SK-N-MC (cell line): ENCODE results near the gene HOXB7.

Experiments used
- DNase-seq: peaks from one replicate; pipeline ENCODE4 v3.0.0-alpha.2; 2011; ENCODE audit warnings: low read depth, low spot score
- H3K27ac ChIP-seq: fragments of 200-600 bp; sonication (generic); 2 replicates; pipeline ENCODE4 v1.5.1; 2016; ENCODE audit warnings: mixed run types
- H3K36me3 ChIP-seq: fragments of 200-600 bp; sonication (generic); 2 replicates; pipeline ENCODE4 v1.6.1; 2017; ENCODE audit warnings: antibody characterized with exemption, low read length, mixed read lengths; ENCODE audit not compliant: insufficient read depth
- H3K4me3 ChIP-seq: fragments of 200-600 bp; sonication (generic); 2 replicates; pipeline ENCODE4 v1.5.1; 2016
- H3K9ac ChIP-seq: fragments of 200-600 bp; sonication (generic); 2 replicates; pipeline ENCODE4 v1.8.0; 2017; ENCODE audit warnings: mixed run types, mixed read lengths; ENCODE audit not compliant: insufficient read length
- H3K9me3 ChIP-seq: fragments of 200-600 bp; sonication (generic); 2 replicates; pipeline ENCODE4 v1.6.1; 2017; ENCODE audit warnings: low read depth, mild to moderate bottlenecking, antibody characterized with exemption, low read length, moderate library complexity, mixed read lengths
- EZH2 ChIP-seq: fragments of 200-600 bp; sonication (generic); IDR thresholded peaks from one replicate; pipeline ENCODE4 v1.6.1; 2017; ENCODE audit warnings: antibody characterized with exemption
- FOXP2 ChIP-seq: optimal IDR thresholded peaks from 2 replicates; pipeline ENCODE3; 2011; ENCODE audit warnings: mild to moderate bottlenecking, moderate library complexity; ENCODE audit not compliant: insufficient read depth; ENCODE audit errors: extremely low read length, control extremely low read depth
- POLR2AphosphoS5 ChIP-seq: IDR thresholded peaks from 2 replicates; pipeline ENCODE4 v1.6.1; 2012; ENCODE audit warnings: mild to moderate bottlenecking, low read depth, low read length, borderline replicate concordance

The HOXB7 gene

DNA sequence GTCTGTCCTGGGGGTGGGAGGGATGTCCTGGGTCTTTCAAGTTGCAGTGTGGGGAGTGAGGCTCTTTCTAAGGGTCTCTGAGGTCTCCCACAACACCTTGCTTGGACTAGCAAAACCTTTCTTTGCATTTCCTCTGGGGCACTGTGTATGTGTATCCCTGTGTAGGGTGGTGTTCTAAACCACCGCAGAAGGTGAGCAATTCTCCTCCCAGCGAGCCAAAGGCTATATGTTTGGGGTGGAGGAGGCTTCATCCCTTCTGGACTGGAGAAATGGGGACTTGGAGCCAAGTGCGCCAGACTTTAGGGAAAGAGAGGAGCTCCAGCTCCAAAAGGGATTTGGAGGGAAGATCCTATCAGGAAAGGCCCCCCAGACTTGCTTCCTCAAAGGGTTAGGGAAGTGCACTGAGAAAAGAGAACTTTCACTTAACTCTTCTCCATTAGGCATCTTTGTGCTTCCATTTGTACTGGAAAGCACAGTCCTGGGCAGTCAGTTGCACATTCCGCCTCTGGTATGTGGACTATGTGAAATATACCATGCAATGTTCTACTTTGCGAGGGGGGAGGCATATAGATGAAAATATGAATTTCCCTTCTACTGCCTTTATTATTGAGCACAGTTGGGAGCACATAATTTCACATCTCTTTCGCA is 34.2 kb upstream of the HOXB7 start:
- no peak overlapping the region for H3K4me3 ChIP-seq
- DNase-seq = no peak

DNA sequence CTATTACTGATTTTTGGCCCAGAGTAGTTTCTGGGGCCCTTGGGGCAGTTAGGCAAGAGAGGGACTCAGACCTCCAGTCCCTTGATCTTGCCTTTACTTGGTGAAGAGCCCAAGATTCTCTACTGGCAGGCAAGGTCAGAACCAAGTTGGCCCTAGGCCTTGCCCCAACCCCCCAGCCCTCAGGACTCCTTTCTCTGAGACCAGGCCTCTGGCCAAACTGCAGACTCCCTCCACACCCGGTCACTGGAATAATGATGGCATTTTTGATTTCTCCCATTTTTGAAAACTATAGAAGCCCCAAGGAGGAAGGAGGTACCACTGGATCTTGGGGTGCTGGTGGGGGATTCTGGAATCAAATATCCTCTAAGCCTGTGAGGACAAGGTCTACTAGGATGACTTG is 33.3 kb upstream of the HOXB7 start:
- no peaks in the 10 kb centered on the region for H3K36me3 ChIP-seq
- DNase-seq = no peak
- no peaks in the 10 kb centered on the region for H3K9me3 ChIP-seq
- no peak overlapping the region for H3K27ac ChIP-seq
- no peak overlapping the region for H3K9ac ChIP-seq
- no peak overlapping the region for H3K4me3 ChIP-seq
- no peak for TF ChIP-seq POLR2AphosphoS5
- no peak for TF ChIP-seq FOXP2
- TF ChIP-seq EZH2 = no peak

More for the DNA sequence above, 34.2 kb upstream of the HOXB7 start:
- Histone ChIP-seq H3K27ac (no peak overlapping the region), H3K9ac (no peak overlapping the region), H3K36me3 (no peaks in the 10 kb centered on the region), H3K9me3 (no peaks in the 10 kb centered on the region)
- no peak for TF ChIP-seq EZH2
- no peak for TF ChIP-seq FOXP2
- TF ChIP-seq POLR2AphosphoS5 = no peak

DNA sequence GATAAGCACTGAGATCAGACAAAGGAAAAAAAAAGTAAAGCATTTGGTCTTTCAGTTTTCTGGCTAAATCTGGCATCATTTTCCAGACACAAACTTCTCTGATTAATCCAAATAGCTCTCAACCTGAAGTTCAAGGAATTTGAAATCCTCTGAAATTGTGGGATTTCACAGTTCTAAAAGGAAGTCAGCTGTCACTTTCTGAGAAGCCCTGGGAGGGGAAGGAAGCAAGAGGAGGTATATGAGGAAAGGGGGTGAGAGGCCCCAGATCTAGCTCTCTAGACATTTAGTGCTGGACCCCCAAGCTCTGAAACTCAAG is 32.8 kb upstream of the HOXB7 start:
- no peak for DNase-seq

DNA sequence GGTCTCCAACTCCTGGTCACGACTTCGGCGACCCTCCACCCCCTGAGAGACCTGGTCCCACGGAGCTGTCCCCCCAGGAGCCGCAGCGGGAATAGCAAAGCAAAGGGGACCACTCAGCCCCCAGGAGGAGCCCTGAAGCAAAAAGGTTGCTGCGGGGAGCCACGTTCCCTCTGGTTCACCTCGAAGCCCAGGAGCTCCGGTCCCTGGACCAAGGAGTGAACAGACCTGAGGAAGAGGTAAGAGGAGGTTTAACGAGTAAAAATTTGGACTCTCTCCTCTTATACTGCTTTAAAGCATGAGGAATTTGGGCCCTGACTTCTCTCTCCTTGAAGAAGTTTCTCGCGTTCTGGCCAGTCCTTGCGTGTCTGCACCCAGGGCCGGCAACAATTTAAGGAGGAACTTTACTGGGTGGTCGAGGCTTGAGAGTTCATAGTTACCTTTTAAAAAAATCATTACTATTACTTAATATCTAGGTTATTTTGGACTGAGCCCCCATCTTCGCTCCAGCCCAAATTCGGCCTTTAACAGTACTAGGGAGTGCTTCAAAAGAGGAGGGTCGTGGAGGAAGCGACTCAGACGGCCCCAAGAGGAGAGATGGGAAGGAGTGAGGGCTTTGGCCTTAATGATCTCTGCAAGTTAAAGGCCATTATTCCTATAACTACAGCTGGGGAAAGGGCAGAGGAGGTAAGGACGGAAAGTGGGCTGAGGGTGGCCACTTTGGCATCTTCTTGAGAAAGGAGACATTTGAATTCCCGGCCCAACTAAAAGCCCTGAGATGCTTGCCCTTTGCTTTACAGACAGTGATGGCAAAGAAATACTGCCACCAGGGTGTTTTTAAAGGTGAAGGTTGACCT is 32.3 kb upstream of the HOXB7 start:
- Histone ChIP-seq H3K4me3 (no peak overlapping the region), H3K9ac (no peak overlapping the region), H3K36me3 (no peaks in the 10 kb centered on the region), H3K27ac (no peak overlapping the region), H3K9me3 (no peaks in the 10 kb centered on the region)
- TF ChIP-seq POLR2AphosphoS5 = no peak
- no peak for TF ChIP-seq FOXP2
- DNase-seq = no peak

More for the DNA sequence above, 32.8 kb upstream of the HOXB7 start:
- no peak overlapping the region for H3K9ac ChIP-seq
- H3K36me3 ChIP-seq = no peaks in the 10 kb centered on the region
- H3K27ac ChIP-seq = no peak overlapping the region
- no peak overlapping the region for H3K4me3 ChIP-seq
- no peaks in the 10 kb centered on the region for H3K9me3 ChIP-seq
- TF ChIP-seq EZH2 (no peak), POLR2AphosphoS5 (no peak), FOXP2 (no peak)

DNA sequence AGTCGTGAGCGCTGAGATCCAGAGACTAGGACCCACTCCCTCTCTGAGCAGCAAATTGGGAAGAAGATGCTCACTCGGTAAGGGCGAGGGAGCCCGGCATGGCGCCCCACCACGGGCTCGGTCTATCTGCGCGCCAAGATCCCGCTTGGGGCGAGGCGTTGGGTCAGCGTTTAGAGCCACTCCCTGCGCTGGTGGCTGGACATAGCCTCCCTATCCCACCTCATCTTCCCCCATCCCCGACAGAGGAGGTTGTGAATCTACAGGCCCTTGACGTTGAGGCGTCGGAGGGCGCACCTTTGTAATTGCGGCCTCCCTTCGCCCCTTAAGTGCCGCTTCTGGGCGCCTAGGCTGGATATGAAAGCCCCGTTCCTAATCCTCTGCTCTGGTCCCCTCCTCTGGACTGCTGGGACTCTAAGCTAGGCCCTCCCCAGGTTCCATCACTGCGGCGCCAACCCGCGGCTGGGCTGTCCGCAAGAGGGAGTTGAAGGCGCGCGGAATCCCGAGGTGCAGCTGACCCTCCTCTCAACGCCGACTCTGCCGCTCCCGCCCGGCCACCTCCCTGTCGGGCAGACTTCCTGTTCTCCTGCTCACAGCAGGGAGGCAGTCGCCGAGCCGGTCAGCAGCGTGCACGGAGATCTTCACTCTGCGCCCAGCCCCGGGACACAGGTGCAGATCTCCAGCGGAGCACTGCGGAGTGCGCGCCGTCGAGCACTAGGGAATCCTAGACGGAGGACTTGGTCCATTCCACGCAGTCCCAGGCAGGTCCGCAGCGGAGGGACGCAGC is 31.4 kb upstream of the HOXB7 start:
- Histone ChIP-seq H3K36me3 (no peaks in the 10 kb centered on the region), H3K27ac (no peak overlapping the region), H3K4me3 (no peak overlapping the region), H3K9me3 (no peaks in the 10 kb centered on the region), H3K9ac (no peak overlapping the region)
- DNase-seq = no peak
- no peak for TF ChIP-seq POLR2AphosphoS5
- TF ChIP-seq FOXP2 = no peak
- TF ChIP-seq EZH2 = no peak

DNA sequence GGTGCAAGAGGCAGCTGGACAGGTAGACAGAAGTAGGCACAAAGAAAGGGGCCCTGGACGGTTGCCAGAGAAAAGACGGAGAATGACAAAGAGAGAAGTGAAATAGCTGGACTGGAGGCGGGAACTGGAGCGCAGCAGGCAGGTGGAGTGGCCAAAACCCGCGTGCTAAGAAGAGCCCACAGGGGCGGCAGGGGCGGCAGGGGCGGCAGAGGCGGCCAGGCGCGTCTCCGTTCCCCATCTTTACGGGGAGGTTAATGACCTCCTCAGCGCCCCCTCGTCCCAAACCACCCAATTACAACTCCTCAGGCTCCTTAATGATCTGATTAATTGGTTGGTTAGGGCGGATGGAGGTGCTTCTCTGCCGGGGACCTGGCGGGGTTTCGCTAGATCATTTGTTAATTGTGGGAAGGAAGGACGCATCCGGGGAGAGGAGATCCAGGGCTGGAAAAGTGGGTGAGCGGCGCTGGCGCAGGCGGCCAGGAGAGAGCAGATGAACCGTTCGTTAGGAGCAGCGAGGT is 30.8 kb upstream of the HOXB7 start:
- no peak overlapping the region for H3K4me3 ChIP-seq
- DNase-seq = no peak
- TF ChIP-seq POLR2AphosphoS5 (no peak), EZH2 (no peak), FOXP2 (no peak)

DNA sequence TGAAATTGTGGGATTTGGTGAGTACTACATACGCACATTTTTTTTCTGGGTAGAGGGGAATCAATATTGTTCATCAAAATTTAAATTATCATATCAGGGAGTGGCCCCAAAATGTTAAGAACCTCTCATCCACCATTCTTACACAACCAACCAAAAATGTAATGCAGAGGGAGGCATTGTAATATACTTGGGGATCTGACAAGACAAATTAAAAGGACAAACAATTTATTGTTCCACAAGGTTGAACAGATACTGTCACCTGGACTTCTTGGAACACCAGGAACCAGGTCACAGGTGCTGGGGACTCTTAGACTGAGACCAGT is 30.0 kb upstream of the HOXB7 start:
- no peak overlapping the region for H3K27ac ChIP-seq
- TF ChIP-seq POLR2AphosphoS5 (no peak), EZH2 (no peak), FOXP2 (no peak)
- no peak overlapping the region for H3K9ac ChIP-seq
- H3K9me3 ChIP-seq = no peaks in the 10 kb centered on the region
- no peak overlapping the region for H3K4me3 ChIP-seq
- DNase-seq = no peak
- no peaks in the 10 kb centered on the region for H3K36me3 ChIP-seq

More for the DNA sequence above, 30.8 kb upstream of the HOXB7 start:
- Histone ChIP-seq H3K36me3 (no peaks in the 10 kb centered on the region), H3K9me3 (no peaks in the 10 kb centered on the region), H3K9ac (no peak overlapping the region), H3K27ac (no peak overlapping the region)

DNA sequence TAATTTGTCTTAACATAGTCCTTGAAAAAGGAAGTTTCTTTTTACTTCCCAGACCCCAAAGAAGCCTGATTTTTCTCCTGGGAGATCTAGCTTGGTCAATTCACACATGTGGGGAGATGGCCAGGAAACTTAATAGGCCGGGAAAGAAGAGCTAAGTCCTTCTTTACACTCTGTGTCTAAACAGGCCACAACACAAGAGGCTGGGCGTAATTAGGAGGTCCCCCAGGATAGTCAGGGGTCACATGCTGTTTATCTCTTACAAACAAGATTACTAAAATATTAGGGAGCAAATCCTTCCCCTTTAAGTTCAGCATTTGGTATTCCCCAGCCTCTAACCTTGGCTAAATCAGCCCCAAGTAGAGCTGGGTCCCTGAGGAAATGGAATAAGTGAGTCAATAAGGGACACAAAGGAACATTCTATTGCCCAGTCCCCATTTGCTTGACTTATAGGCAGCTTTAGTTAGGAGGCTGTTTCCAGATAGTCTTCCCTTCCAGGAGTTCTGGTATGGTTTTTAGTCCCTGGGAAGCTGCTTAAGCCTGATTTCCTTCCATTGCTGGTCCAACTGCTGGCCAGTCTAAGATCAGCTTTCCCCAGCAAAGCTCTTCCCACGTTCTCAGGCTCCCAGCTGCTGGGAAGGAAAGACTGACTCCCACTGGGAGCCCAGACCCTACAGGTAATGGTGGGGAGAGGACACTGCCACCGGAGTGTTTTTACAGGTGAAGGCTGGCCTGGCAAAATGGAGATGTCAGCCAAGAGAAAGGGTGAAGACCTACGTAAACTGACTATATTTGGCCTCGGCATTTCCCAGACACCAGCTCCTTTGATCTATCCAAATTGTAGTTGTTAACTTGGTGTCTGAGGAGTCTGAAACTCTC is 29.4 kb upstream of the HOXB7 start:
- Histone ChIP-seq H3K4me3 (no peak overlapping the region), H3K9ac (no peak overlapping the region), H3K27ac (no peak overlapping the region), H3K9me3 (no peaks in the 10 kb centered on the region), H3K36me3 (no peaks in the 10 kb centered on the region)
- no peak for TF ChIP-seq FOXP2
- no peak for TF ChIP-seq POLR2AphosphoS5
- TF ChIP-seq EZH2 = no peak
- DNase-seq = no peak
